Left colon (tissue), 2 donors: Measurements from ENCODE around the gene PLEKHN1. TPM values are rescaled to one million over a fixed set of nuclear protein-coding genes. Genes with fewer than 3 reads are reported as not detected.

Experiments
- ATAC-seq: fragments of 200-7000 bp; cut with Tn5 transposase; one replicate; pipeline ENCODE4 v1.9.1; 2020; ENCODE audit warnings: mild to moderate bottlenecking, moderate library complexity
- DNase-seq, 2 donors: peaks; one replicate each; pipeline ENCODE4 v3.0.0-alpha.2; 2020
- intact Hi-C, 2 donors: fragments of 100-400 bp; cut with DNase I in 1 of 2; cut with micrococcal nuclease in 1 of 2; formaldehyde crosslinking; loops; one replicate each; pipeline versions ENCODE4 v1.11.2 to v1.14.0; 2022; cut with DNase I, micrococcal nuclease
- total RNA-seq, 2 donors: library from RNA; stranded (reverse); fragmentation: NEBNext Ultra II Directional; extraction: Animal tissue kit (Norgen Biotek cat#: 25700); gene quantifications; one replicate each; pipeline ENCODE4 v1.2.1, GENCODE V29; 2021
- donor health status: DM: no; HTN: no; CAD: no.
- donor health status: DM: yes; HTN: yes; CAD: no.

PLEKHN1 gene
- total RNA-seq, 2 donors from 2014 or later = 0.58 to 0.95 TPM

DNA sequence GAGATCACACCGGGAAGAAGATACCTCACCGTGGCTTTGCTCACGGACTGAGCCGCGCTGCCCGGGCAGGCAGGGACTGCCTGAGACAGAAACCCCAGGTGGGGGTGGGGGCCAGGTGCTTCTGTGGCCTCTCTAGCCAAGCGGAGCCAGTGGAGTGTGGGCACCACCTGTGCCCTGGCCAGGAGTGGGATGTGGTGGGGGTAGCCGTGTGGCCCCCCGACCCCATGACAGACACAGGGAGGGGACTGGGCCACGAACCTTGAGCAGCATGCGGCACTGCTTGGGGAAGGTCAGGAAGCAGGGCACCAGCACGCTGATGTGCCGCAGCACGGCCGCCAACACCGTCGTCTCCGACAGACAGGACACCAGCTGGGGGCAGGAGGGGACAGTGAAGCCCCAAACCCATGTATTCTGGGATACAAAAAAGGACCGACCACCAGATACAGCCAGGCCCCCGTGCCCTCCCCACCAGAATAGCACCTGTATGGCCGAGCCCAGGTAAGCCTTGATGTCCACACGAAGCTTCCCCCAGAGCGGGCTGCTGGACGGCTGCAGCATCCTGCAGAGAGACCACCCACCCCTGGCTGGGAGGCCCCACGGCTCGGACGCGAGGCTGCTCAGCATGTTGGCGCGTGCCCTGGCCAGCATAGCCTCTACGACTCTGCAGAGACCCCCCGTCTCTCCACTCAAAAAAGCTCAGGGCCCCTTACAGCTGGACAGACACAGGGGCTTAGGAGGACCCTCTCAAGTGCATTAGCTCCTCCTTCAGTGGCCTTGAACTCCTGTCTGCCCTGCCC is 12.6 kb upstream of the PLEKHN1 start:
- no peak for ATAC-seq
- intact Hi-C loops = no loop called here

GRCh38 chr1:954927-955326 is 11.4 kb upstream of the PLEKHN1 start:
- intact Hi-C loops = no loop called here
- ATAC-seq (no peak), DNase-seq (no peak)

More for the DNA sequence above, 12.6 kb upstream of the PLEKHN1 start:
- DNase-seq = no peak

GRCh38 chr1:955474-955873 is 10.8 kb upstream of the PLEKHN1 start:
- no peak for DNase-seq
- no peak for ATAC-seq
- intact Hi-C loops = no loop called here

DNA sequence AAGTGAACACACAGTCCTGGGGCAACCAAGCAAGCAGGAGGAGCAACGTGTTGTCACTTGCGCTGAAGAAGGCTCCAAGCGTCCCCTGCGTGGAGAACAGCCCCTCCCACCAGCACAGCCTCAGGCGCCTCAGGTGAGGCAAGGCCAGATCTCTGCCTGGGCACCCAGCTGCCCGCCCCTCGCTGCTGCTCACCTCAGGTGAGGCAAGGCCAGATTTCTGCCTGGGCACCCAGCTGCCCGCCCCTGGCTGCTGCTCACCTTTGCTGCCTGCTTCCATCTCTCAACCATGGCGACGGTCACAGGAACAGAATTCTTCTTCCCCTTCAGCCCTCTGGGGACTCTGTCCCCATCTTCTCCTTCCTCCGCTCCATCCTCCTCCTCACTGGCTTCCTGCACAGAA is 9.6 kb upstream of the PLEKHN1 start:
- no peak for DNase-seq
- ATAC-seq = no peak
- intact Hi-C loops = no loop called here

GRCh38 chr1:958823-959730 is 7.2 kb upstream of the PLEKHN1 start, which contains the start of gene NOC2L:
NOC2L (minus strand) TSS chr1:959256; CDS start chr1:959240, 16 bp downstream.
- peak; percentile 94 for ATAC-seq
- peak; percentile 89 to 96 for DNase-seq
- intact Hi-C loops = no loop called here

DNA sequence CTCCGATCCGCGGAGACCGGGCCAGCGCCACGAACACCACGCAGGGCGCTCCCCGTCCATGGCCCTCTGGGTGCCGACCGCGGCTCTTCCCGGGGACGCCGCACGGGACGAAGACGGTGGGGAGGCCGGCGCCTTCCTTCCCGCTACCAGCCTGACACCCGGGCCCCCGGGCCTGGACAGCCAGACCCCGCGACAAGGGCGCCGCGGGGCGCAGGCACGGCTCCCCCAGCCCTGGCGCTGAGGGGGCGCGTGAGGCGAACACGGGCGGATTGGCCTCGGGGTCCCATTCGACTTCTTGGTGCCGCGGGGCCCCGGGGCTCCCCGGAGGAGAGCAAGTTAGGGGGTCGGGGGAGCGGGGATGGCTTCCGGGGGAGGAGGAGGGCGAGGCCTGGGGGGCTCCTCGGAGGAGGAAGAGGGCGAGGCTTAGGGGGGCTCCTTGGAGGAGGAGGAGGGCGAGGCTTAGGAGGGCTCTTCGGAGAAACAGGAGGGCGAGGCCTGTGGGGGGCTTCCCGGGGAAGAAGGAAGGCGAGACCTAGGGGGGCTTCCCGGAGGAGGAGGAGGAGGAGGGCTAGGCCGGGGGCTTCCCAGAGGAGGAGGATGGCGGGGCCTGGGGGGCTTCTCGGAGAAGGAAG is 6.4 kb upstream of the PLEKHN1 start:
- DNase-seq = no peak
- intact Hi-C loops = no loop called here
- ATAC-seq = no peak

- ATAC-seq (peak; percentile 66), DNase-seq (peak; percentile 69 to 86)
- intact Hi-C loops = no loop called here
Measured at GRCh38 chr1:960363-961131, 5.7 kb upstream of the PLEKHN1 start, which contains the start of gene KLHL17. KLHL17 (plus strand) TSS chr1:960584; CDS start chr1:960694, 110 bp downstream.

GRCh38 chr1:961132-961669 is 5.1 kb upstream of the PLEKHN1 start:
- ATAC-seq = no peak
- peak in 1 of 2 donors; percentile 25 for DNase-seq
- intact Hi-C loops = no loop called here

GRCh38 chr1:962381-963300 is 3.6 kb upstream of the PLEKHN1 start:
- ATAC-seq = no peak
- intact Hi-C loops = no loop called here
- DNase-seq = no peak

- ATAC-seq = no peak
- no peak for DNase-seq
- intact Hi-C loops = no loop called here
Measured at GRCh38 chr1:963301-963651, 3.0 kb upstream of the PLEKHN1 start.

DNA sequence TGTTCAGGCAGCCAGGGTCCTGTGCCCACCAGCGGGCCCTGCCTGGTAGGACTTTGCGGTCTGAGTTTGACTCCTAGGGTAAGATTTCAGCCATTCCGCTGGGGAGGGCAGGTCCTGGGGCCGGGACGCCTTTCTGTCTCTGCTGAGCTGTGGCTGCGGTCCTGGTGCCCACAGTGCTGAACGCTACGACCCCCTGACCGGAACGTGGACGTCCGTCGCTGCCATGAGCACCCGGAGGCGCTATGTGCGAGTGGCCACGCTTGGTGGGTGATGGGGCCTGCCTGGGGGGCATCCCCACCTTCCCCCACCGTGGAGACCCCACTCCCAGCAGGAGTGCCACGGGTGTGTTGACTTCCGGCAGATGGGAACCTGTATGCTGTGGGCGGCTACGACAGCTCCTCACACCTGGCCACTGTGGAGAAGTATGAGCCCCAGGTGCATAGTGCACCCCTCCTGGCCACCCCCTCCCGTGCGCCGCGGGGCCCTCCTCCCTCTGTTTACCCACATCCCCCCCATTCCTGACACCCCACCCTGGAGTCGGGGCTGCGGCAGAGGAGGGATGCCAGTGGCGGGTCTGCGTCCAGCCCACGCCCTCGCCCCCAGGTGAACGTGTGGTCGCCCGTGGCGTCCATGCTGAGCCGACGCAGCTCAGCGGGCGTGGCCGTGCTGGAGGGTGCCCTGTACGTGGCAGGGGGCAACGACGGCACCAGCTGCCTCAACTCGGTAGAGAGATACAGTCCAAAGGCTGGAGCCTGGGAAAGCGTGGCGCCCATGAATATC is 2.3 kb upstream of the PLEKHN1 start:
- no peak for ATAC-seq
- no peak for DNase-seq
- intact Hi-C loops = no loop called here

DNA sequence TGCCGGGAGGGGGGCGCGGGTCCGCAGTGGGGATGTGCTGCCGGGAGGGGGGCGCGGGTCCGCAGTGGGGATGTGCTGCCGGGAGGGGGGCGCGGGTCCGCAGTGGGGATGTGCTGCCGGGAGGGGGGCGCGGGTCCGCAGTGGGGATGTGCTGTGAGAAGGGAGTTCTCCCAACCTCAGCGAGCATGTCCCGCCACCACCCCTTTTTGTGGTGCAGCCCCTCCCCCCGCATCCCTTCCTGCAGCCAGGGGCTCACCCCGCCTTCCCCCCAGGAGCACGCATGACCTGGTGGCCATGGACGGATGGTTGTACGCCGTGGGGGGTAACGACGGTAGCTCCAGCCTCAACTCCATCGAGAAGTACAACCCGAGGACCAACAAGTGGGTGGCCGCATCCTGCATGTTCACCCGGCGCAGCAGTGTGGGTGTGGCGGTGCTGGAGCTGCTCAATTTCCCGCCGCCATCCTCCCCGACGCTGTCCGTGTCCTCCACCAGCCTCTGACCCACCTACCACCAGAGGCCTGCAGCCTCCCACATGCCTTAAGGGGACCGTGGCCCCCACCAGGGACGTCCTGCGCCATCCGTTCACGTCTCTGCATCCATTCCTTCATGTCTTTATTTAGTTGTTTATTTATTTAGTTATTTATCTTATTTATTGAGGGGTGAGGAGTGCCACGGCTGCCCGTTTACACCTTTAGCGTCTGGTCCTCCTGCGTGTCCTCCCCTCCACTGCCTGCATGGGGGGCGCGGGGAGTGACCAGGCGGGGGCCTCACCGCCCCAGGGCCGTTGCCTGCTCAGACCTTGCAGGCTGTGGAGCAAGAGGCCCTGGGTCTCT is 1.4 kb upstream of the PLEKHN1 start:
- ATAC-seq (no peak), DNase-seq (no peak)
- intact Hi-C loops = no loop called here

DNA sequence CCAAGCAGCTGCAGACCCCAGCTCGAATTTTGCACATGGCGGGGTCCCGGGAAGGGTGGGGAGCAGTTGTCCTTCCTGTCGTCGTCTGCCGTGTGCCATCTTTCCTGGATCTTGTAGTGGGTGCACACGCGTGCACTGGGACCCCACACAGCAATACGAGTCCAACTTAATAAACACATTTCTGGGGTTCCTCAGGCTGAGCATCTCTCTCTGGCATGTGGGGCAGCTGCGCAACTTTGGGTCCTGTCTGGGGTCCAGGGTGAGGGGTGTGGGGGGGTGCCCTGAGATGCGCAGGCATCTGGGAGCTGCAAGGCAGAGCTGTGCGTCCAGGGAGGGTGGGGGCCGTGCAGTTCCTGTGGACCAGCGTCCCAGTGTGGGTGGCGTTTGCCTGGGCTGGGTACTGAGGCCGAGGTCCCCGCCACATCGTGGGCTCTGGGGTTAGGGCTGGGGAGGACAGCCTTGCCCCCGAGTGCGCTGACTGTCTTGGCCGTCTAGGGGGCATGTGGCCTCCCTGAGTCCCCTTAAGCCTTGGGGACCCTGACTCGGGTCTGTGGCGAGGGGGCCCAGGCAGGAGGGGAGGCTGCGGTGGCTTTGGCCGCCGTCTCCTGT is 652 bp upstream of the PLEKHN1 start:
- no peak for ATAC-seq
- intact Hi-C loops = no loop called here

DNA sequence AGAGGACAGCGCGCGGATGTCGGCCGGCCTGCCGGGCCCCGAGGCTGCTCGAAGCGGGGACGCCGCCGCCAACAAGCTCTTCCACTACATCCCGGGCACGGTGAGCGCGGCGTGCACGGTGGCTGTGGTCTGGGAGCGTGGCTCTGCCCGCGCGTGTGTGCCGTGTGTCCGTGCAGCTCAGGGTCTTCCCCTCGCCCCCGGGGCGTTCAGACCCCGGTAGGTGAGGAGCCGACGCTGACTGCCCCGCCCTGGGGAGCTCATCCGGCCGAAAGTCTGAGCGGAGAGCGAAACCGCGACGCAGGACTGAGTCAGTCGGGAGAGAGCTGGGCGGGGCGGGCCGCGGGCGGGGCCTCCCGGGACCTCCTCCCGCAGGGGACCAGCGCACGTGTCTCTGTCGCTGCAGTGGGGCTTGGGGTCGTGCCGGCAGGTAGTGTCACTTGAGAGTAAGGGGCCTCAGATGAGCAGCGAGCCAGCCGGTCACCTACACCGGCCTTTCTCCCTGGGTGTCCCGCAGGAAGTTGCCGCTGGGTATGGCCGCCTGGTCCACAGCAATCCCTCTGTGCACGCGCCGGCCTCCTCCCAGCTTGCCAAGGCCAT is 520 bp downstream of the PLEKHN1 start:
- intact Hi-C loops = no loop called here
- ATAC-seq = peak; percentile 82
- DNase-seq = peak; percentile 74 to 85

More for the DNA sequence above, 652 bp upstream of the PLEKHN1 start:
- DNase-seq = no peak
